Osteocyte (in vitro differentiated cells): ENCODE data around the gene XPA. TPM values are rescaled to one million over a fixed set of nuclear protein-coding genes. Genes with fewer than 3 reads are reported as not detected.

Experiments used
- DNase-seq: peaks from one replicate; pipeline ENCODE4 v3.0.0; 2021; ENCODE audit warnings: mixed read lengths; ENCODE audit not compliant: unreplicated experiment; ENCODE audit errors: extremely low spot score
- H3K27ac Mint-ChIP-seq: one replicate; pipeline ENCODE4 v1.8.0; 2021; ENCODE audit warnings: mild to moderate bottlenecking, mixed read lengths; ENCODE audit not compliant: unreplicated experiment
- H3K27me3 Mint-ChIP-seq: one replicate; pipeline ENCODE4 v1.8.0; 2021; ENCODE audit warnings: mixed read lengths; ENCODE audit not compliant: unreplicated experiment
- H3K36me3 Mint-ChIP-seq: one replicate; pipeline ENCODE4 v1.8.0; 2021; ENCODE audit warnings: mixed read lengths; ENCODE audit not compliant: unreplicated experiment
- H3K4me1 Mint-ChIP-seq: one replicate; pipeline ENCODE4 v1.8.0; 2021; ENCODE audit warnings: mixed read lengths; ENCODE audit not compliant: unreplicated experiment
- H3K4me3 Mint-ChIP-seq: one replicate; pipeline ENCODE4 v1.8.0; 2021; ENCODE audit warnings: mild to moderate bottlenecking, moderate library complexity, mixed read lengths; ENCODE audit not compliant: unreplicated experiment
- H3K9me3 Mint-ChIP-seq: one replicate; pipeline ENCODE4 v1.8.0; 2021; ENCODE audit warnings: mixed read lengths; ENCODE audit not compliant: unreplicated experiment
- CTCF ChIP-seq: fragments of 200-600 bp; sonication (generic); IDR thresholded peaks from 2 replicates; pipeline ENCODE4 v1.5.0; 2021; ENCODE audit warnings: antibody characterized with exemption, mild to moderate bottlenecking, moderate library complexity
- total RNA-seq: library from RNA; stranded (reverse); gene quantifications from 2 replicates; pipeline ENCODE4 v1.2.1, GENCODE V29; 2021

Gene XPA
- total RNA-seq, 1 donor from 2014 or later, result 10.1 TPM

- DNase-seq, result no peak
- no peaks in the 10 kb centered on the region for H3K4me1 Mint-ChIP-seq
- H3K4me3 Mint-ChIP-seq, result no peak overlapping the region
- H3K27ac Mint-ChIP-seq, result no peak overlapping the region
- TF ChIP-seq CTCF, result no peak
- H3K9me3 Mint-ChIP-seq, result no peaks in the 10 kb centered on the region
- H3K36me3 Mint-ChIP-seq, result peaks cover 69% of the 10 kb centered on the region
- H3K27me3 Mint-ChIP-seq, result no peaks in the 10 kb centered on the region
Measured at GRCh38 chr9:97666907-97667686, 30.0 kb downstream of the XPA start.

- peaks cover 68% of the 10 kb centered on the region for H3K36me3 Mint-ChIP-seq
- TF ChIP-seq CTCF, result no peak
- no peak for DNase-seq
- H3K27me3 Mint-ChIP-seq, result no peaks in the 10 kb centered on the region
- no peak overlapping the region for H3K4me3 Mint-ChIP-seq
- no peak overlapping the region for H3K27ac Mint-ChIP-seq
- no peaks in the 10 kb centered on the region for H3K9me3 Mint-ChIP-seq
- no peaks in the 10 kb centered on the region for H3K4me1 Mint-ChIP-seq
Measured at GRCh38 chr9:97665742-97666141, 31.4 kb downstream of the XPA start.

- Mint-ChIP-seq H3K4me1 (no peaks in the 10 kb centered on the region), H3K27me3 (no peaks in the 10 kb centered on the region), H3K36me3 (peaks cover 78% of the 10 kb centered on the region), H3K9me3 (no peaks in the 10 kb centered on the region), H3K4me3 (no peak overlapping the region), H3K27ac (no peak overlapping the region)
- DNase-seq, result no peak
- no peak for TF ChIP-seq CTCF
Measured at GRCh38 chr9:97660847-97661246, 36.3 kb downstream of the XPA start.

GRCh38 chr9:97660340-97660739, 36.8 kb downstream of the XPA start:
- TF ChIP-seq CTCF, result no peak
- no peak for DNase-seq
- Mint-ChIP-seq H3K4me3 (no peak overlapping the region), H3K9me3 (no peaks in the 10 kb centered on the region), H3K27me3 (no peaks in the 10 kb centered on the region), H3K27ac (no peak overlapping the region), H3K36me3 (peaks cover 81% of the 10 kb centered on the region), H3K4me1 (no peaks in the 10 kb centered on the region)

GRCh38 chr9:97659771-97660170, 37.4 kb downstream of the XPA start:
- no peak for DNase-seq
- Mint-ChIP-seq H3K27me3 (no peaks in the 10 kb centered on the region), H3K27ac (no peak overlapping the region), H3K36me3 (peaks cover 81% of the 10 kb centered on the region), H3K4me1 (no peaks in the 10 kb centered on the region), H3K4me3 (no peak overlapping the region), H3K9me3 (no peaks in the 10 kb centered on the region)
- TF ChIP-seq CTCF, result no peak
